ENCODE results near the gene GDPGP1. TPM values are rescaled to one million over a fixed set of nuclear protein-coding genes. Genes with fewer than 3 reads are reported as not detected.

The GDPGP1 gene
- total and polyA plus RNA-seq, 2 donors, result 3.6 to 6.6 TPM

- H3K36me3 ChIP-seq (ENCODE audit: insufficient read depth), result no peaks in the 10 kb centered on the region
- H3K4me3 ChIP-seq (ENCODE audit: low read depth, low read length), result no peak overlapping the region
- H3K27ac ChIP-seq (ENCODE audit: low read depth), result no peak overlapping the region
- no peaks in the 10 kb centered on the region for H3K4me1 ChIP-seq (ENCODE audit: insufficient read depth)
- WGBS, result 97% methylated on average over 2 of the region's 2 CpGs
- no peak for DNase-seq (ENCODE audit: extremely low spot score)
Observed at GRCh38 chr15:90194655-90195054, 39.4 kb upstream of the GDPGP1 start.

GRCh38 chr15:90200534-90201129, 33.4 kb upstream of the GDPGP1 start:
- H3K27ac ChIP-seq (ENCODE audit: low read depth), result peak overlapping the region; percentile 80
- 11% methylated on average over 24 of the region's 24 CpGs for WGBS
- H3K4me1 ChIP-seq (ENCODE audit: insufficient read depth), result no peaks in the 10 kb centered on the region
- peak overlapping the region; percentile 90 for H3K4me3 ChIP-seq (ENCODE audit: low read depth, low read length)
- H3K36me3 ChIP-seq (ENCODE audit: insufficient read depth), result no peaks in the 10 kb centered on the region
- DNase-seq (ENCODE audit: extremely low spot score), result no peak

- Histone ChIP-seq H3K4me3 (ENCODE audit: low read depth, low read length) (peak within 1 kb of the TSS; percentile 90), H3K36me3 (ENCODE audit: insufficient read depth) (no peaks in the 10 kb centered on the region), H3K4me1 (ENCODE audit: insufficient read depth) (no peaks in the 10 kb centered on the region), H3K27ac (ENCODE audit: low read depth) (peak within 1 kb of the TSS; percentile 80)
- WGBS, result under 1% methylated on average over 85 of the region's 88 CpGs
- DNase-seq (ENCODE audit: extremely low spot score), result no peak
Observed at GRCh38 chr15:90201130-90201943, 32.7 kb upstream of the GDPGP1 start, which contains the start of gene SEMA4B. Gene SEMA4B, plus strand, starts transcription at chr15:90201330. Its CDS starts 249 bp downstream, at chr15:90201579.

GRCh38 chr15:90201944-90202375, 32.0 kb upstream of the GDPGP1 start:
- Histone ChIP-seq H3K36me3 (ENCODE audit: insufficient read depth) (no peaks in the 10 kb centered on the region), H3K4me3 (ENCODE audit: low read depth, low read length) (peak overlapping the region; percentile 90), H3K4me1 (ENCODE audit: insufficient read depth) (no peaks in the 10 kb centered on the region), H3K27ac (ENCODE audit: low read depth) (peak overlapping the region; percentile 80)
- DNase-seq (ENCODE audit: extremely low spot score), result no peak
- WGBS, result 6% methylated on average over 25 of the region's 25 CpGs

GRCh38 chr15:90202929-90203328, 31.1 kb upstream of the GDPGP1 start:
- no peak for DNase-seq (ENCODE audit: extremely low spot score)
- H3K27ac ChIP-seq (ENCODE audit: low read depth), result no peak overlapping the region
- H3K4me3 ChIP-seq (ENCODE audit: low read depth, low read length), result no peak overlapping the region
- no peaks in the 10 kb centered on the region for H3K4me1 ChIP-seq (ENCODE audit: insufficient read depth)
- no peaks in the 10 kb centered on the region for H3K36me3 ChIP-seq (ENCODE audit: insufficient read depth)
- WGBS, result 83% methylated on average over 4 of the region's 4 CpGs

GRCh38 chr15:90203473-90203872, 30.5 kb upstream of the GDPGP1 start:
- no peak overlapping the region for H3K4me3 ChIP-seq (ENCODE audit: low read depth, low read length)
- DNase-seq (ENCODE audit: extremely low spot score), result no peak
- H3K27ac ChIP-seq (ENCODE audit: low read depth), result no peak overlapping the region
- no peaks in the 10 kb centered on the region for H3K4me1 ChIP-seq (ENCODE audit: insufficient read depth)
- no peaks in the 10 kb centered on the region for H3K36me3 ChIP-seq (ENCODE audit: insufficient read depth)
- WGBS, result 98% methylated on average over 7 of the region's 7 CpGs

- no peak for DNase-seq (ENCODE audit: extremely low spot score)
- 78% methylated on average over 8 of the region's 8 CpGs for WGBS
- Histone ChIP-seq H3K4me1 (ENCODE audit: insufficient read depth) (no peaks in the 10 kb centered on the region), H3K4me3 (ENCODE audit: low read depth, low read length) (no peak overlapping the region), H3K36me3 (ENCODE audit: insufficient read depth) (no peaks in the 10 kb centered on the region), H3K27ac (ENCODE audit: low read depth) (no peak overlapping the region)
Observed at GRCh38 chr15:90203922-90204321, 30.1 kb upstream of the GDPGP1 start.

- Histone ChIP-seq H3K27ac (ENCODE audit: low read depth) (no peak overlapping the region), H3K4me1 (ENCODE audit: insufficient read depth) (no peaks in the 10 kb centered on the region), H3K4me3 (ENCODE audit: low read depth, low read length) (no peak overlapping the region), H3K36me3 (ENCODE audit: insufficient read depth) (no peaks in the 10 kb centered on the region)
- 84% methylated on average over 10 of the region's 10 CpGs for WGBS
- DNase-seq (ENCODE audit: extremely low spot score), result no peak
Observed at GRCh38 chr15:90205050-90205848, 28.8 kb upstream of the GDPGP1 start.

GRCh38 chr15:90205886-90206285, 28.1 kb upstream of the GDPGP1 start:
- H3K27ac ChIP-seq (ENCODE audit: low read depth), result no peak overlapping the region
- WGBS, result 80% methylated on average over 5 of the region's 5 CpGs
- DNase-seq (ENCODE audit: extremely low spot score), result no peak
- no peaks in the 10 kb centered on the region for H3K36me3 ChIP-seq (ENCODE audit: insufficient read depth)
- no peaks in the 10 kb centered on the region for H3K4me1 ChIP-seq (ENCODE audit: insufficient read depth)
- H3K4me3 ChIP-seq (ENCODE audit: low read depth, low read length), result no peak overlapping the region

GRCh38 chr15:90207252-90207651, 26.8 kb upstream of the GDPGP1 start:
- no peaks in the 10 kb centered on the region for H3K4me1 ChIP-seq (ENCODE audit: insufficient read depth)
- DNase-seq (ENCODE audit: extremely low spot score), result no peak

GRCh38 chr15:90208356-90208755, 25.7 kb upstream of the GDPGP1 start:
- no peaks in the 10 kb centered on the region for H3K4me1 ChIP-seq (ENCODE audit: insufficient read depth)
- H3K27ac ChIP-seq (ENCODE audit: low read depth), result no peak overlapping the region
- no peak for DNase-seq (ENCODE audit: extremely low spot score)
- H3K4me3 ChIP-seq (ENCODE audit: low read depth, low read length), result no peak overlapping the region
- no peaks in the 10 kb centered on the region for H3K36me3 ChIP-seq (ENCODE audit: insufficient read depth)
- WGBS, result 90% methylated on average over 6 of the region's 6 CpGs

More at GRCh38 chr15:90207252-90207651, 26.8 kb upstream of the GDPGP1 start:
- WGBS, result 94% methylated on average over 6 of the region's 6 CpGs
- no peak overlapping the region for H3K4me3 ChIP-seq (ENCODE audit: low read depth, low read length)
- no peak overlapping the region for H3K27ac ChIP-seq (ENCODE audit: low read depth)
- H3K36me3 ChIP-seq (ENCODE audit: insufficient read depth), result no peaks in the 10 kb centered on the region

- no peak for DNase-seq (ENCODE audit: extremely low spot score)
- H3K4me3 ChIP-seq (ENCODE audit: low read depth, low read length), result no peak overlapping the region
- H3K27ac ChIP-seq (ENCODE audit: low read depth), result no peak overlapping the region
- H3K36me3 ChIP-seq (ENCODE audit: insufficient read depth), result no peaks in the 10 kb centered on the region
- H3K4me1 ChIP-seq (ENCODE audit: insufficient read depth), result no peaks in the 10 kb centered on the region
- 79% methylated on average over 9 of the region's 9 CpGs for WGBS
Observed at GRCh38 chr15:90209591-90209990, 24.4 kb upstream of the GDPGP1 start.

- 77% methylated on average over 8 of the region's 8 CpGs for WGBS
- no peaks in the 10 kb centered on the region for H3K4me1 ChIP-seq (ENCODE audit: insufficient read depth)
- H3K4me3 ChIP-seq (ENCODE audit: low read depth, low read length), result no peak overlapping the region
- H3K27ac ChIP-seq (ENCODE audit: low read depth), result peak overlapping the region; percentile 91
- H3K36me3 ChIP-seq (ENCODE audit: insufficient read depth), result no peaks in the 10 kb centered on the region
- no peak for DNase-seq (ENCODE audit: extremely low spot score)
Observed at GRCh38 chr15:90210593-90210992, 23.4 kb upstream of the GDPGP1 start.

Data from urinary bladder (tissue), 4 donors.